Coronary artery (tissue), 2 donors: ENCODE results near the gene CAPN1.
"Not testable (repeated sequence)": the region's sequence is repeated elsewhere in the genome, so short reads cannot be mapped to it uniquely, and the experiment has no call there.

ENCODE experiments used
- DNase-seq: peaks from one replicate; pipeline ENCODE4 v3.0.0-alpha.2; 2017; ENCODE audit warnings: low spot score
- H3K27ac ChIP-seq, 2 donors: fragments of 200-600 bp; sonication (generic); one replicate each; pipeline ENCODE4 v1.5.1; 2016 to 2019
- H3K4me3 ChIP-seq: fragments of 200-600 bp; sonication (generic); 2 replicates; pipeline ENCODE4 v1.5.1; 2016; ENCODE audit warnings: mild to moderate bottlenecking, moderate library complexity
- CTCF ChIP-seq: fragments of 200-600 bp; sonication (generic); IDR thresholded peaks from one replicate; pipeline ENCODE4 v1.5.1; 2019; ENCODE audit warnings: antibody characterized with exemption

Gene CAPN1

DNA sequence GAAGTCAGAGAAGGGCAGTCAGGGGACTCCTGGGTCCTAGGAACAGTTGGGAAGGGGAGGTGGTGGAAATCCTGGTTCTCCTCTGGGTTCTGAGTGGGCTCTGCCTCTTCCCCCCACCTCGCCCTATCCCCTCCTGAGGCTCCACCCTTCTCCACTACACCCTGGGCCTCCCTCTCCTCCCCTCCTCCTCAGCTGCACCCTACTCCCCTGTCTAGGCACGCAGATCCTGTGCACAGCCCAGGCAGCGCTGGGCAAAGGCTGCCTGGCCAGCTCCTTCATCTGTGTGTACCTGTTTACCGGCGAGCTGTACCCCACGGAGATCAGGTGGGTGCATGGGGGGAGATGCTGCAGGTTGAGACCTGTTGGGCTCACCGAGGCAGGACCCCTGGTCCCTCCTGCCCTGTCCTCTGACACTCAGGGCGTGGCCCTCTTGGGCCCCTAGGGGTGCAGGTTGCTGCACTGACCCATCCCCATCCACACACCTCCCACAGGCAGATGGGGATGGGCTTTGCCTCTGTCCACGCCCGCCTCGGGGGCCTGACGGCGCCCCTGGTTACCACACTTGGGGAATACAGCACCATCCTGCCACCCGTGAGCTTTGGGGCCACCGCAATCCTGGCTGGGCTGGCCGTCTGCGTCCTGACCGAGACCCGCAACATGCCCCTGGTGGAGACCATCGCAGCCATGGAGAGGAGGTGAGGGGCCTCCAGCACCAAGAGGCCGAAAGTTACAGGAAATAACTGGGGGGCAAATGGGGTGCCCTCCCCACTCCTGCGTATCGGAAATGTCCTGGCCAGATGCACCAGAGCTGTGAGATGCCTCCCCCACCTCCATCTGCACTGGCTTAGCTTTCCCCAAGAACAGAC is 54.7 kb downstream of the CAPN1 start:
- no peak for DNase-seq
- no peak overlapping the region for H3K27ac ChIP-seq
- H3K4me3 ChIP-seq, result no peak overlapping the region
- no peak for TF ChIP-seq CTCF

DNA sequence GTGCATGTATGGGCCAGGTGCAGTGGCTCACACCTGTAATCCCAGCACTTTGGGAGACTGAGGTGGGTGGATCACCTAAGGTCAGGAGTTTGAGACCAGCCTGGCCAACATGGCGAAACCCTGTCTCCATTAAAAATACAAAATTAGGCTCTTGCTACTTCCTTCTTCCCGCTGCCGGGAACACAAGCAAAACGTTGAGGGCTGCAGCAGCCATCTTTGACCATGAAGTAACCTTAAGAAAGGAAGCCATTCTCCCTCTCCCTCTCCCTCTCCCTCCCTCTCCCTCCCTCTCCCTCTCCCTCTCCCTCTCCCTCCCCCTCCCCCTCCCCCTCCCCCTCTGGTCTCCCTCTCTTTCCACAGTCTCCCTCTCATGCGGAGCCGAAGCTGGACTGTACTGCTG is 56.6 kb downstream of the CAPN1 start:
- DNase-seq, H3K4me3 ChIP-seq, H3K27ac ChIP-seq: not testable (repeated sequence)

DNA sequence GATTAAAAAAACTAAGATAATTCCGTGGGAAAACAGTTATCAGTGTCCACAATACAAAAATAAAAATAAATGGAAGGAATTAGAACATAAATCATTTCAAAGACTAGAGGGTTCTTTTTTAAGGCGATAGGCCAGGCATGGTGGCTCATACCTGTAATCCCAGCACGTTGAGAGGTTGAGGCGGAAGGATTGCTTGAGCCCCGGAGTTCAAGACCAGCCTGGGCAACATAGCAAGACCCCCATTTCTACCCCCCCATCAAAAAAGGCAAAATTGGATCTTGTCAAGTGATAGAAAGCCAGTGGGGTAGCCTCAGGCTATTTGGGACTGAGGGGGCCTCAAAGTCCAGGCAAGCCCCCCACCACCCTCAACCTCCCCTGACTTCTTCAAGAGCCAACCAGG is 59.4 kb downstream of the CAPN1 start:
- Histone ChIP-seq H3K27ac (no peak overlapping the region), H3K4me3 (no peak overlapping the region)
- DNase-seq, result no peak
- TF ChIP-seq CTCF, result no peak

- TF ChIP-seq CTCF, result no peak
- Histone ChIP-seq H3K27ac (no peak overlapping the region), H3K4me3 (no peak overlapping the region)
- no peak for DNase-seq
Observed at GRCh38 chr11:65241692-65242091, 60.0 kb downstream of the CAPN1 start.

- H3K4me3 ChIP-seq, result no peak overlapping the region
- no peak overlapping the region for H3K27ac ChIP-seq
- DNase-seq, result no peak
- TF ChIP-seq CTCF, result no peak
Observed at GRCh38 chr11:65242389-65242788, 60.7 kb downstream of the CAPN1 start.

- no peak overlapping the region for H3K27ac ChIP-seq
- no peak overlapping the region for H3K4me3 ChIP-seq
- no peak for TF ChIP-seq CTCF
- no peak for DNase-seq
Observed at GRCh38 chr11:65243797-65244196, 62.1 kb downstream of the CAPN1 start.

DNA sequence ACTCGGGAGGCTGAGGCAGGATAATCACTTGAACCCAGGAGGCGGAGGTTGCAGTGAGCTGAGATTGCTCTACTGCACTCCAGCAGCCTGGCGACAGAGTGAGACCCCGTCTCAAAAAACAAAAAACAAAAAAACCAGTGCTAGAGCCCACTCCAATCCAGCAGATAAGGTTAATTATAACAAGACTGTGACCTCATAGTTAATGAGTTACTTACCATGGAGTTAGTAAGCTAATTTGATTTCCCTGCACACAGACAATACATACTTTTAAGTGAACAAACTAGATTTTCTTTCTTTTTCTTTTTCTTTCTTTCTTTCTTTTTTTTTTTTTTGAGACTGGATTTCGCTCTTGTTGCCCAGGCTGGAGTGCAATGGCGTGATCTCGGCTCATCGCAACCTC is 63.3 kb downstream of the CAPN1 start:
- H3K27ac ChIP-seq, H3K4me3 ChIP-seq, DNase-seq: not testable (repeated sequence)

DNA sequence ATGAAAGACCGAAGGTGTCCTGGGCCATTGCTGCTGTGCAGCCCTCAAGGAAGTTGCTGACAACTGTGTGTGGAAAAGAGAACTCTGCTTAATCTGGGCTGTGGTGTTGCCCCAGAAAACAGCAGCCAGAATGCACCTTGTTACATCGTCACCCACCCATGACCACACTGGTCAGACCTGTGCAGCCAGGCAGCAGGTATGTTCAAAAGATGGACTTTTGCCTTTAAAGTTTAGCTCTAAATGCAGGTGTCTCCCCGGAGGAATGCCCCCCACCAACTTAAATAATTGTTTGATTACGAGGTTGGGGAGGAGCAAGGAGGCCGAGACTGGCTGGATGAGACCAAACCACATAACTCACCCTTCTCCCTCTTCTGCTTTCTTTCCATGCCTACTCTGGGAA is 64.8 kb downstream of the CAPN1 start:
- Histone ChIP-seq H3K4me3 (no peak overlapping the region), H3K27ac (no peak overlapping the region)
- no peak for DNase-seq
- no peak for TF ChIP-seq CTCF

- not testable (repeated sequence) for DNase-seq
Observed at GRCh38 chr11:65248184-65248710, 66.5 kb downstream of the CAPN1 start.

More at GRCh38 chr11:65248184-65248710, 66.5 kb downstream of the CAPN1 start:
- H3K27ac ChIP-seq, H3K4me3 ChIP-seq: not testable (repeated sequence)
